BE2C (cell line): ENCODE results near the gene PLSCR4.

ENCODE experiments used
- DNase-seq: peaks from one replicate; pipeline ENCODE4 v3.0.0-alpha.2; 2020
- H3K27me3 ChIP-seq: fragments of 250-450 bp; sonication (Bioruptor Pico); 2 replicates; pipeline ENCODE4 v1.5.1; 2020; ENCODE audit warnings: mild to moderate bottlenecking
- H3K36me3 ChIP-seq: fragments of 250-450 bp; sonication (Bioruptor Pico); 2 replicates; pipeline ENCODE4 v1.5.1; 2020; ENCODE audit warnings: mild to moderate bottlenecking
- H3K4me1 ChIP-seq: fragments of 250-450 bp; sonication (Bioruptor Pico); 2 replicates; pipeline ENCODE4 v1.5.1; 2020
- H3K4me3 ChIP-seq: 2 replicates; pipeline ENCODE4 v1.5.1; 2011; ENCODE audit warnings: low read depth, low read length
- H3K9me3 ChIP-seq: fragments of 250-450 bp; sonication (Bioruptor Pico); 2 replicates; pipeline ENCODE4 v1.5.1; 2020
- TF ChIP-seq, protein P1 (sequence below): IDR thresholded peaks from 2 replicates; pipeline ENCODE4 v1.5.1; 2012; ENCODE audit warnings: mild to moderate bottlenecking, low read depth, low read length

Gene PLSCR4

DNA sequence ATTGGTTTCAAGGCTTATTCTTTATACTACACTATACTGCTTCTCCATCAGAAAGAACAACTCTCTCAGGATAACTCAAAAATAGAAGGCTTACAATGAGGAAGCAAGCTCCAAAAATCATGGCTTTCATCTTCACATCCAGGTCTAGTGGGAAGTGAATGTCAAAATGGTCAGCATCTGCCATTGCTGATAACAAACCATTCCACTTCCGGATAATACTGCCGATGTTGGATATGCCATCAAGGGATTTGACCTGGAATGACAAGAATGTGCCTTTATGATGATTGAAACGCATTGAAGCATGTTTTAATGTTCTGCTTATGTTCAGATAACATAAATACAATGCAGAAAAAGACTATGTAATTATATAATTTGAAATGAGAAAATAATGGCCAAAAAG lies 55.9 kb downstream of the PLSCR4 start:
- H3K4me3 ChIP-seq, result no peak overlapping the region
- H3K36me3 ChIP-seq, result no peaks in the 10 kb centered on the region
- DNase-seq, result no peak
- no peaks in the 10 kb centered on the region for H3K9me3 ChIP-seq
- H3K27me3 ChIP-seq, result no peaks in the 10 kb centered on the region; the same call in 1 of the 2 replicates
- H3K4me1 ChIP-seq, result no peaks in the 10 kb centered on the region
- TF ChIP-seq, protein P1, sequence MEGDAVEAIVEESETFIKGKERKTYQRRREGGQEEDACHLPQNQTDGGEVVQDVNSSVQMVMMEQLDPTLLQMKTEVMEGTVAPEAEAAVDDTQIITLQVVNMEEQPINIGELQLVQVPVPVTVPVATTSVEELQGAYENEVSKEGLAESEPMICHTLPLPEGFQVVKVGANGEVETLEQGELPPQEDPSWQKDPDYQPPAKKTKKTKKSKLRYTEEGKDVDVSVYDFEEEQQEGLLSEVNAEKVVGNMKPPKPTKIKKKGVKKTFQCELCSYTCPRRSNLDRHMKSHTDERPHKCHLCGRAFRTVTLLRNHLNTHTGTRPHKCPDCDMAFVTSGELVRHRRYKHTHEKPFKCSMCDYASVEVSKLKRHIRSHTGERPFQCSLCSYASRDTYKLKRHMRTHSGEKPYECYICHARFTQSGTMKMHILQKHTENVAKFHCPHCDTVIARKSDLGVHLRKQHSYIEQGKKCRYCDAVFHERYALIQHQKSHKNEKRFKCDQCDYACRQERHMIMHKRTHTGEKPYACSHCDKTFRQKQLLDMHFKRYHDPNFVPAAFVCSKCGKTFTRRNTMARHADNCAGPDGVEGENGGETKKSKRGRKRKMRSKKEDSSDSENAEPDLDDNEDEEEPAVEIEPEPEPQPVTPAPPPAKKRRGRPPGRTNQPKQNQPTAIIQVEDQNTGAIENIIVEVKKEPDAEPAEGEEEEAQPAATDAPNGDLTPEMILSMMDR, result no peak

DNA sequence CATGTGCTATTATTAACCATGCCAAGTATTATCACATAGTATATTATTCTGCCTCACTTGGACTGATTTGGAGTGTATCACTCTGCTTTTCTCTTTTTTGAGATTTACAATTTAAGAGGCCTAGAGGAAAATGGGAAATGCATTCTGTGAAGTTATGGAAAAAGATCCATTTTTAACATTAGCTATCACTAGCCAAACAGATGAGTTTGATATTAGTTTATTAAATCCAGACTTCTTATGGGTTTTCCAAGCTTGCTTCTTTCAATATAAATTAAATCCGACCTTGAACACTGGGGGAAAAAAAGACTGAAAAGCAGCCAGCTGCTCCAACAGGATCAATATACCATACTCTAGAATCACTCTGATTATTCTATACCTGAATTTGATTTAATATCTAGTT lies 59.9 kb downstream of the PLSCR4 start:
- no peaks in the 10 kb centered on the region for H3K4me1 ChIP-seq
- H3K27me3 ChIP-seq, result no peaks in the 10 kb centered on the region; the same call in 1 of the 2 replicates
- TF ChIP-seq, protein P1, result no peak
- DNase-seq, result no peak
- no peak overlapping the region for H3K4me3 ChIP-seq
- no peaks in the 10 kb centered on the region for H3K36me3 ChIP-seq
- H3K9me3 ChIP-seq, result no peaks in the 10 kb centered on the region

DNA sequence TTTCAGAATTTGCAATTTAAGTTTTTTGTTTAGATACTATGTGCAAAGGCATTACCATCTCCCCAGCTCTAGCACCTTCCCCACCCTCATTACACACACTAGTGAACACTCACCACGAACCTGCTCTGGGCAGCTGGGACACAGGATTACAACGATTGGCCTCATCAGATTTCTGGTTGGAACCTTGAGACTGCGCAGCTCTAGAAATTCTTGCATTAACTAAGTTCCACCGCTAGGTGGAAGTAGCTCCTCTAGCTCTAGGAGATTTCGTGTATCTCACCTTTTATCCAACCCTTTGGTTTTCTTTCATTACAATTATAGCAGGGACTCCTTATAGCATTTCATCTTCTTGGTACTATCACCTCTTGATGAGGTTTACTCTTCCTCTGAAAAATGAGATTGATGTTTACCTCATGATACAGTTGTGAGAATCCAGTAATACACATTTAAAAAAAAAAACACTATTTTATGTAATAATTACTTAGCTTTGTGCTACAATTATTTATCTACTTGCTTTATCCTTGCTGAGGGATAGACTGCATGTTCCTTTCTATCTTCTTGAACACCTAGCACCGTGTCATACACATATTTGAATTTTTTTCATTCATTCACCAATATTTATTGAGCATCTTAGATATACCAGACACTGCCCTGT lies 61.3 kb downstream of the PLSCR4 start:
- no peaks in the 10 kb centered on the region for H3K27me3 ChIP-seq
- no peaks in the 10 kb centered on the region for H3K9me3 ChIP-seq
- no peak overlapping the region for H3K4me3 ChIP-seq
- H3K4me1 ChIP-seq, result no peaks in the 10 kb centered on the region
- TF ChIP-seq, protein P1, result peak; percentile 82
- peak; percentile 15 for DNase-seq
- H3K36me3 ChIP-seq, result no peaks in the 10 kb centered on the region

DNA sequence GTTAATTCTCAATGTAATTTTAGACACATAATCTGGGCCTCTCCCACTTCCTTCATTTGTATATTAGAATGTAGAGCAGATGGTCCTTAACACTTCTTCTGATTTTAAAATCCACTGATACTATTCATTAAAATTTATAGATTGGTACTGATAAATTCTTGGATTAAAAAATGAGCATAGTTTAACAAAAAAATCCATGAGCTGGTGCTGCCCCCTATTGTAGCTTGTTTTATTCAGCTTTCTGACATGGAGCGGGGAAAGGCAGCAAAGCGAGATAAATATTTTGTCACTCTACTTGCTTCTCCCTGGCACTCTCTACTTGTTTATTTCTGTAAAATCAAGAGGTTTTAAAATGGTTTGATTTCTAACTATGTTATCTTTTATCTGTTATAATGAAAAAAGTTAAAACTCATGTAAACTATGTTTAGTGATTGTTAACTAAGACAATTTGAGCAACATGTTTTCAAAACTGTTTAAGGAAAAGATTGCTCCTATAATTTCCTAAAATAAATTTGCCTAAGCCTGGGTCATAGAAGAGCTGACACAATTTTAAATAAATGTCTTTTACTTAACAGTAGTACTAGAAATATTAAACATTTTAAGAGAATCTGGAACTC lies 63.5 kb downstream of the PLSCR4 start:
- Histone ChIP-seq H3K36me3 (no peaks in the 10 kb centered on the region), H3K27me3 (no peaks in the 10 kb centered on the region), H3K4me1 (no peaks in the 10 kb centered on the region), H3K4me3 (no peak overlapping the region), H3K9me3 (no peaks in the 10 kb centered on the region)
- TF ChIP-seq, protein P1, result peak; percentile 61
- peak; percentile 9 for DNase-seq

DNA sequence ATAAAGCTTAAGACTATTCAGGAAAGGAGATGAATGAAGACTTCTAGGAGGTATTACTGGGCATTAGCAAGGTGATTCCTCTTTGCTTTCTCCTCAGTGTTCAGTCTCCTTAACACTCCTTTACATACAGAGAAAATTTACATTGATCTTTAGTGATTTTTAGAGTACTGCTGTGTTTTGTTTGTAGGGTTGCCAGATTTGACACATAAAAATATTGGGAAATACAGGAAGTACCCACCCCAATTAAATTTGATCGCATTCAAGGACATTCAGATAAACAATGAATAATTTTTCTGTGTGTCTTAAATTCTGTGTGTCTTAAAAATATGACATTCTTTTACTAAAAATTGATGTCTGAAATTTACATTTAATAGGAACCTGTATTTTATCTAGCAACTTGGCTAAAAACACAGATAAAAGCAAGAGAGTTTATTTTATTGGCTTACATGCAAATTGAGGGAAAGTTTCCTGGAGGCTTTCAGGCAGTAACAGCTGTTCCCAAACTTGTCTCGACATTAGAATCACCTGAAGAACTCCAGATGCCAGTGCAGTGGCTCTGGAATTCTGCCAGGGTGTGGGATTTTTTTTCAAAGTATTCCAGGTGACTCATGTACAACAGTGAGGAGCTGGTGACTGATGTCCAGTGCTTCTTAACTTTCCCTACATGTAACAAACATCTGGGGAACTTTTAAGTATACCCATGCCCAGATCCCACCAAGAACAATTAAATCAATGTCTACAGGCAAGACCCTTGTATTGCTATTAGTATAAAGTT lies 66.5 kb downstream of the PLSCR4 start:
- DNase-seq, result no peak
- TF ChIP-seq, protein P1, result no peak
- H3K4me3 ChIP-seq, result no peak overlapping the region

More for the DNA sequence above, 66.5 kb downstream of the PLSCR4 start:
- no peaks in the 10 kb centered on the region for H3K4me1 ChIP-seq
- no peaks in the 10 kb centered on the region for H3K27me3 ChIP-seq
- H3K9me3 ChIP-seq, result no peaks in the 10 kb centered on the region
- H3K36me3 ChIP-seq, result no peaks in the 10 kb centered on the region
